ENCODE measurements around the gene ARHGEF1.

GRCh38 chr19:41892173-41892902 is 9.4 kb downstream of the ARHGEF1 start:
- TF ChIP-seq CTCF (IDR thresholded peaks at IDR 0.05): no peak
- no peak for TF ChIP-seq POLR2A (IDR thresholded peaks at IDR 0.05; ENCODE audit: low read depth)
- no peak for TF ChIP-seq POLR2AphosphoS5 (IDR thresholded peaks at IDR 0.05)
